Measurements from ENCODE around the gene EDDM3A.

- TF ChIP-seq CTCF (IDR thresholded peaks at IDR 0.05; ENCODE audit: poor library complexity): no peak
- TF ChIP-seq EZH2phosphoT487 (IDR thresholded peaks at IDR 0.05; ENCODE audit: low read depth, severe bottlenecking, unreplicated experiment): no peak
These were observed 11.8 kb upstream of the EDDM3A start for GRCh38 chr14:20733684-20734429.

All from hepatocyte (in vitro differentiated cells).